H1 (cell line): ENCODE results near the gene TUBB1. TPM values are rescaled to one million over a fixed set of nuclear protein-coding genes. Genes with fewer than 3 reads are reported as not detected.

Experiments used
- CTCF ChIA-PET: fragments of 300-600 bp; sonication (Branson Sonifier 250); formaldehyde crosslinking; loops from one replicate; lab custom pipeline; 2021; ENCODE audit not compliant: partially characterized antibody; lab: Charles Lee
- POLR2A ChIA-PET: fragments of 300-600 bp; sonication (Branson Sonifier 250); formaldehyde crosslinking; loops from one replicate; lab custom pipeline; 2021; ENCODE audit warnings: inconsistent platforms; ENCODE audit not compliant: partially characterized antibody; lab: Charles Lee
- DNase-seq, 2 experiments: peaks; one replicate each; pipeline versions ENCODE4 v3.0.0 to v3.0.0-alpha.2; 2010 to 2022; ENCODE audit warnings: low spot score in 2 of 2, low read depth in 1 of 2, mixed read lengths in 1 of 2
- FAIRE-seq: peaks from 2 replicates; lab custom pipeline; 2011; peaks lifted over from hg19 to GRCh38; lab: Jason Lieb, UNC
- H2AFZ ChIP-seq: 2 replicates; pipeline ENCODE4 v1.8.1; 2012; ENCODE audit warnings: low read length, inconsistent platforms
- H2AK5ac ChIP-seq: 2 replicates; pipeline ENCODE4 v1.6.1; 2013; ENCODE audit warnings: low read depth, low read length
- H2BK120ac ChIP-seq: replicated peaks from 2 replicates; pipeline ENCODE3; 2013; ENCODE audit warnings: low read depth, low read length, inconsistent platforms
- H2BK12ac ChIP-seq: 2 replicates; pipeline ENCODE4 v1.6.1; 2013; ENCODE audit warnings: low read depth, low read length
- H2BK15ac ChIP-seq: 2 replicates; pipeline ENCODE4 v1.6.1; 2013; ENCODE audit warnings: low read length
- H2BK20ac ChIP-seq: 2 replicates; pipeline ENCODE4 v1.6.1; 2013; ENCODE audit warnings: low read length
- H2BK5ac ChIP-seq: 2 replicates; pipeline ENCODE4 v1.6.1; 2013; ENCODE audit warnings: low read depth, low read length
- H3K14ac ChIP-seq: 2 replicates; pipeline ENCODE4 v1.6.1; 2013; ENCODE audit warnings: inconsistent platforms; ENCODE audit not compliant: insufficient read length
- H3K18ac ChIP-seq: 2 replicates; pipeline ENCODE4 v1.6.1; 2013; ENCODE audit warnings: low read length; ENCODE audit errors: extremely low read depth
- H3K23ac ChIP-seq: 2 replicates; pipeline ENCODE4 v1.6.1; 2013; ENCODE audit warnings: inconsistent platforms; ENCODE audit not compliant: insufficient read length
- H3K23me2 ChIP-seq: 2 replicates; pipeline ENCODE4 v1.6.1; 2013; ENCODE audit warnings: low read depth, low read length
- H3K27ac ChIP-seq: 2 replicates; pipeline ENCODE4 v1.6.1; 2011; ENCODE audit warnings: low read depth, low read length, inconsistent platforms
- H3K27me3 ChIP-seq, 4 experiments: replicated peaks in 1 of 4; 1 replicate in 1 of 4; 2 replicates in 3 of 4; pipeline versions ENCODE4 v1.6.1 to v1.8.1; 2011 to 2013; ENCODE audit warnings: low read length in 3 of 4, mild to moderate bottlenecking in 3 of 4, inconsistent platforms in 2 of 4, mixed read lengths in 2 of 4, moderate library complexity in 1 of 4; ENCODE audit not compliant: control insufficient read depth in 3 of 4, insufficient read depth in 3 of 4; ENCODE audit errors: extremely low read depth in 1 of 4
- H3K36me3 ChIP-seq, 4 experiments: 2 replicates each; pipeline versions ENCODE4 v1.6.1 to v1.8.1; 2011 to 2013; ENCODE audit warnings: mild to moderate bottlenecking in 4 of 4, low read length in 3 of 4, moderate library complexity in 2 of 4, control low read depth in 1 of 4, inconsistent platforms in 1 of 4; ENCODE audit not compliant: insufficient read depth in 4 of 4, control insufficient read depth in 2 of 4
- H3K4ac ChIP-seq: replicated peaks from 2 replicates; pipeline ENCODE3; 2013; ENCODE audit warnings: low read length, low read depth, mixed read lengths, inconsistent platforms; ENCODE audit not compliant: insufficient read length
- H3K4me1 ChIP-seq, 4 experiments: replicated peaks in 1 of 4; 1 replicate in 1 of 4; 2 replicates in 3 of 4; pipeline versions ENCODE4 v1.6.1 to v1.8.1; 2011 to 2013; ENCODE audit warnings: low read length in 3 of 4, inconsistent platforms in 2 of 4, mixed read lengths in 1 of 4; ENCODE audit not compliant: insufficient read depth in 4 of 4, control insufficient read depth in 3 of 4
- H3K4me2 ChIP-seq, 2 experiments: 2 replicates each; pipeline versions ENCODE4 v1.6.1 to v1.8.1; 2011 to 2013; ENCODE audit warnings: low read depth in 2 of 2, low read length in 2 of 2, control low read depth in 1 of 2, inconsistent platforms in 1 of 2, mild to moderate bottlenecking in 1 of 2; ENCODE audit not compliant: insufficient read depth in 1 of 2
- H3K4me3 ChIP-seq, 4 experiments: fragments of 200-600, 300-600 bp in 1 of 4; sonication (generic), shearing (Covaris generic), sonication (Bioruptor Twin) in 1 of 4; 2 replicates each; pipeline versions ENCODE4 v1.5.1 to v1.8.1; 2011 to 2016; ENCODE audit warnings: low read length in 4 of 4, low read depth in 3 of 4, control low read depth in 2 of 4, inconsistent platforms in 2 of 4, mild to moderate bottlenecking in 2 of 4, mixed read lengths in 1 of 4, moderate library complexity in 1 of 4; ENCODE audit not compliant: insufficient read depth in 2 of 4; ENCODE audit errors: extremely low read depth in 1 of 4
- H3K56ac ChIP-seq: replicated peaks from 2 replicates; pipeline ENCODE3; 2013; ENCODE audit warnings: low read depth, mild to moderate bottlenecking, mixed read lengths, low read length, inconsistent platforms; ENCODE audit not compliant: insufficient read length
- H3K79me1 ChIP-seq: 2 replicates; pipeline ENCODE4 v1.6.1; 2013; ENCODE audit warnings: low read depth, low read length, control low read depth
- H3K79me2 ChIP-seq, 2 experiments: 2 replicates each; pipeline versions ENCODE4 v1.6.1 to v1.8.1; 2012 to 2013; ENCODE audit warnings: low read length in 2 of 2, mild to moderate bottlenecking in 2 of 2, inconsistent platforms in 1 of 2; ENCODE audit not compliant: insufficient read depth in 2 of 2, control insufficient read depth in 1 of 2
- H3K9ac ChIP-seq, 4 experiments: replicated peaks in 1 of 4; 1 replicate in 1 of 4; 2 replicates in 3 of 4; pipeline versions ENCODE4 v1.6.1 to v1.8.1; 2011 to 2013; ENCODE audit warnings: low read depth in 3 of 4, low read length in 3 of 4, control low read depth in 2 of 4, mild to moderate bottlenecking in 2 of 4, moderate library complexity in 2 of 4, inconsistent platforms in 1 of 4; ENCODE audit errors: extremely low read depth in 1 of 4
- H3K9me3 ChIP-seq, 2 experiments: 2 replicates each; pipeline versions ENCODE4 v1.6.1 to v1.8.1; 2012 to 2013; ENCODE audit warnings: mild to moderate bottlenecking in 2 of 2, moderate library complexity in 2 of 2, control low read depth in 1 of 2, inconsistent platforms in 1 of 2, low read depth in 1 of 2, low read length in 1 of 2, mixed read lengths in 1 of 2; ENCODE audit not compliant: insufficient read depth in 2 of 2
- H4K20me1 ChIP-seq, 2 experiments: replicated peaks in 1 of 2; 2 replicates each; pipeline versions ENCODE3 to v1.8.1; 2011 to 2013; ENCODE audit warnings: inconsistent platforms in 2 of 2, low read length in 2 of 2, mild to moderate bottlenecking in 1 of 2; ENCODE audit not compliant: insufficient read depth in 2 of 2, control insufficient read depth in 1 of 2
- H4K5ac ChIP-seq: 2 replicates; pipeline ENCODE4 v1.6.1; 2013; ENCODE audit warnings: low read length, low read depth, mixed read lengths, inconsistent platforms; ENCODE audit not compliant: insufficient read length
- H4K8ac ChIP-seq: 2 replicates; pipeline ENCODE4 v1.8.0; 2013; ENCODE audit warnings: mild to moderate bottlenecking, moderate library complexity, low read length, inconsistent platforms; ENCODE audit not compliant: insufficient read depth; ENCODE audit errors: extremely low read depth
- H4K91ac ChIP-seq: replicated peaks from 2 replicates; pipeline ENCODE3; 2013; ENCODE audit warnings: low read length, mixed read lengths, inconsistent platforms; ENCODE audit not compliant: insufficient read length
- CHD1 ChIP-seq: IDR thresholded peaks from 2 replicates; pipeline ENCODE4 v1.6.1; 2012; ENCODE audit warnings: low read depth, low read length, improper control_type of control experiment
- RBBP5 ChIP-seq: IDR thresholded peaks from 2 replicates; pipeline ENCODE4 v1.7.1; 2012; ENCODE audit warnings: low read depth, mild to moderate bottlenecking, inconsistent platforms, low read length, moderate library complexity, borderline replicate concordance
- SIN3A ChIP-seq, 2 experiments: IDR thresholded peaks in 1 of 2; conservative IDR thresholded peaks in 1 of 2; 2 replicates each; pipeline ENCODE4 v1.6.1; 2011 to 2012; ENCODE audit warnings: low read length in 2 of 2, improper control_type of control experiment in 1 of 2, low read depth in 1 of 2, mild to moderate bottlenecking in 1 of 2
- SIX5 ChIP-seq: IDR thresholded peaks from 2 replicates; pipeline ENCODE4 v1.6.1; 2011; ENCODE audit warnings: mild to moderate bottlenecking, low read depth, low read length
- SP1 ChIP-seq: IDR thresholded peaks from 2 replicates; pipeline ENCODE4 v1.6.1; 2011; ENCODE audit warnings: low read depth, low read length
- SP4 ChIP-seq: IDR thresholded peaks from 2 replicates; pipeline ENCODE4 v1.6.1; 2012; ENCODE audit warnings: low read length, inconsistent platforms
- SUZ12 ChIP-seq: fragments of 200-600 bp; sonication (generic); IDR thresholded peaks from 2 replicates; pipeline ENCODE4 v1.6.1; 2012; ENCODE audit warnings: mild to moderate bottlenecking, inconsistent platforms, low read length, moderate library complexity, mixed read lengths
- TBP ChIP-seq: IDR thresholded peaks from 2 replicates; pipeline ENCODE4 v1.6.1; 2011; ENCODE audit warnings: low read depth, low read length, improper control_type of control experiment
- ZNF274 ChIP-seq: IDR thresholded peaks from 2 replicates; pipeline ENCODE4 v1.7.0; 2012; ENCODE audit warnings: low read length, borderline replicate concordance; ENCODE audit errors: extremely low read depth
- WGBS, 2 experiments: shearing (Covaris generic) in 1 of 2; methylation state at CpG; one replicate each; pipeline versions ENCODE4 v1.1.6 to v1.1.7; 2013 to 2015; ENCODE audit warnings: low lambda C conversion rate in 2 of 2, mixed read lengths in 2 of 2, inconsistent platforms in 1 of 2, low coverage in 1 of 2, missing lambda C conversion rate in 1 of 2; ENCODE audit not compliant: insufficient replicate concordance in 2 of 2, insufficient coverage in 1 of 2, insufficient read length in 1 of 2; ENCODE audit errors: extremely low coverage in 1 of 2, missing lambda C conversion rate in 1 of 2; 5-methylcytosine and 5-hydroxymethylcytosine counted together
- polyA plus RNA-seq, 7 experiments: library from polyadenylated mRNA; depleted of rRNA in 3 of 7; stranded (reverse) in 5 of 7; unstranded in 2 of 7; fragments of >200 nt in 5 of 7; fragments of 200-250 nt in 2 of 7; gene quantifications; 1 replicate in 5 of 7; 2 replicates in 1 of 7; 4 replicates in 1 of 7; pipeline versions ENCODE4 v1.2.1 to v1.2.3, GENCODE V29; 2011 to 2013; ENCODE audit warnings: missing spikeins in 2 of 7, mixed read lengths in 2 of 7
- total RNA-seq: library from RNA; stranded (reverse); fragmentation: NEBNext Ultra II Directional; extraction: Animal tissue kit (Norgen Biotek cat#: 25700); gene quantifications from 2 replicates; pipeline ENCODE4 v1.2.1, GENCODE V29; 2021
- TF ChIP-seq, protein P1 (sequence below): IDR thresholded peaks from 2 replicates; pipeline ENCODE4 v1.6.1; 2011; ENCODE audit warnings: low read depth, mild to moderate bottlenecking, low read length; ENCODE audit not compliant: insufficient read depth

Gene TUBB1
- total and polyA plus RNA-seq, 2 of the 8 experiments (the other 6 are each of a cell fraction or from before 2014, with no cell fraction given): not detected

DNA sequence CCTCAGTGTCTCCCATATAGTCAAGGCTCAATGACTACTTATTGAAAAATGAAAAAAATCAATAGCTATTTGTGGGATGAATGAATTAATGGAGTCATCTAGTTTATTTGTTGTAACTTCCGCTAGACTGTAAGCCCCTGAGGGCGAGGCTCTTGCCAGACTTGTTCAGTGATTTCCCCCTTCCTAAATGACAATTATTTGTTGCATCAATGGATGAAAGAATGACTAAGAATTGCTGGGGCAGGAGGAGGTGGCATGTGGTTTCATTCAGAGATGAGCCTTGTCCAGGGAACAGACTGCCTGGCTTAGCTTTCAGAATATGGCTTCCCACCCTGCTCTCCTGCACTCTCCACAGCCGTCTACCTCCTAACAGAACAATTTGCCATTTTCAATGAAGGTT lies 24.5 kb downstream of the TUBB1 start:
- Histone ChIP-seq H2BK20ac (no peak overlapping the region), H3K79me1 (no peaks in the 10 kb centered on the region; the same call in 1 of the 2 replicates), H2AFZ (no peak overlapping the region), H3K27ac (no peak overlapping the region), H2BK5ac (no peak overlapping the region), H3K4ac (no peak overlapping the region), H4K5ac (no peak overlapping the region), H2BK15ac (no peak overlapping the region), H3K23me2 (peaks cover 2% of the 10 kb centered on the region; the same call in 1 of the 2 replicates), H3K4me3 (no peak overlapping the region), H2BK12ac (no peak overlapping the region), H3K27me3 (no peaks in the 10 kb centered on the region), H3K4me2 (no peak overlapping the region; a peak in 1 of 4 replicates), H3K36me3 (no peaks in the 10 kb centered on the region), H4K91ac (no peak overlapping the region), H2AK5ac (no peak overlapping the region), H2BK120ac (no peak overlapping the region), H3K56ac (no peak overlapping the region), H3K9me3 (no peaks in the 10 kb centered on the region; a peak in 1 of 4 replicates), H3K9ac (no peak overlapping the region), H3K79me2 (peaks cover 11 to 34% of the 10 kb centered on the region in 2 experiments; a peak in 3 of 4 replicates), H4K20me1 (no peaks in the 10 kb centered on the region), H3K4me1 (peaks cover 0 to 4% (median 0%) of the 10 kb centered on the region in 4 experiments; a peak in 1 of 7 replicates), H4K8ac (no peak overlapping the region), H3K14ac (no peak overlapping the region), H3K23ac (no peak overlapping the region), H3K18ac (no peak overlapping the region)
- 98% methylated on average over 3 of the region's 3 CpGs; no CpG with 5 or more reads in 1 of the 2 experiments for WGBS, 2 experiments
- POLR2A ChIA-PET: interaction anchor here (2.1 to 2.4 kb wide), 2 partner anchors 10 to 12 kb away, joined by 5 to 9 read pairs; partner anchors contain the start of gene ATP5F1E
- DNase-seq (no peak), FAIRE-seq (no peak)
- CTCF ChIA-PET: interaction anchor here (1.1 to 1.4 kb wide), 3 partner anchors 10 to 164 kb away, joined by 3 read pairs; no protein-coding TSS in a partner anchor
- no peak for TF ChIP-seq SP1
- TF ChIP-seq, protein P1, sequence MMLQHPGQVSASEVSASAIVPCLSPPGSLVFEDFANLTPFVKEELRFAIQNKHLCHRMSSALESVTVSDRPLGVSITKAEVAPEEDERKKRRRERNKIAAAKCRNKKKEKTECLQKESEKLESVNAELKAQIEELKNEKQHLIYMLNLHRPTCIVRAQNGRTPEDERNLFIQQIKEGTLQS: no peak
- no peak for TF ChIP-seq ZNF274
- no peak for TF ChIP-seq SIN3A (conservative IDR thresholded peaks at IDR 0.05 in 1 of 2, IDR thresholded peaks at IDR 0.05 in 1 of 2; ENCODE audit: low read depth in 1 of 2, low read length in 2 of 2)
- TF ChIP-seq CHD1: no peak
- no peak for TF ChIP-seq TBP
- TF ChIP-seq SP4: no peak
- TF ChIP-seq RBBP5: no peak
- TF ChIP-seq SUZ12: no peak
- TF ChIP-seq SIX5: no peak
